Panc1 (cell line): ENCODE measurements around the gene IFT57. TPM values are rescaled to one million over a fixed set of nuclear protein-coding genes. Genes with fewer than 3 reads are reported as not detected.

Source experiments
- ATAC-seq: fragments of 200-7000 bp; cut with Tn5 transposase; 2 replicates; pipeline ENCODE4 v1.9.1; 2020; ENCODE audit warnings: mild to moderate bottlenecking, moderate library complexity
- BruUV-seq: library from RNA; stranded (reverse); fragments of 400-500 nt; replicated peaks from 2 replicates; lab custom pipeline; 2021; lab: Mats Ljungman, UMichigan
- CTCF ChIA-PET: fragments of 300-600 bp; sonication (Branson Sonifier 250); formaldehyde crosslinking; loops from one replicate; lab custom pipeline; 2022; ENCODE audit warnings: antibody characterized with exemption; lab: Charles Lee
- POLR2A ChIA-PET: fragments of 300-600 bp; sonication (Branson Sonifier 250); formaldehyde crosslinking; loops from one replicate; lab custom pipeline; 2022; ENCODE audit warnings: antibody characterized with exemption; lab: Charles Lee
- DNase-seq: peaks from one replicate; pipeline ENCODE4 v3.0.0-alpha.2; 2010; ENCODE audit warnings: low read depth, low spot score
- H3K27ac ChIP-seq: 2 replicates; pipeline ENCODE4 v1.5.1; 2011; ENCODE audit warnings: mild to moderate bottlenecking, low read length, inconsistent platforms
- H3K27me3 ChIP-seq: fragments of 200-500 bp; sonication (Bioruptor generic); 2 replicates; pipeline ENCODE4 v1.6.0; 2014; ENCODE audit warnings: low read length, inconsistent platforms; ENCODE audit not compliant: control insufficient read depth, insufficient read depth
- H3K36me3 ChIP-seq: fragments of 200-500 bp; sonication (Bioruptor generic); 2 replicates; pipeline ENCODE4 v1.5.1; 2014; ENCODE audit warnings: inconsistent platforms, mild to moderate bottlenecking, low read length, moderate library complexity; ENCODE audit not compliant: control insufficient read depth, insufficient read depth
- H3K4me1 ChIP-seq: 2 replicates; pipeline ENCODE4 v1.5.1; 2011; ENCODE audit warnings: inconsistent platforms, mild to moderate bottlenecking, low read length, moderate library complexity; ENCODE audit not compliant: control insufficient read depth, insufficient read depth
- H3K4me3 ChIP-seq, 2 experiments: 2 replicates each; pipeline ENCODE4 v1.5.1; 2011 to 2012; ENCODE audit warnings: low read depth in 2 of 2, low read length in 2 of 2, mild to moderate bottlenecking in 2 of 2, inconsistent platforms in 1 of 2, moderate library complexity in 1 of 2
- H3K9me3 ChIP-seq: fragments of 200-500 bp; sonication (Bioruptor generic); 2 replicates; pipeline ENCODE4 v1.5.1; 2014; ENCODE audit warnings: low read depth, mild to moderate bottlenecking, inconsistent platforms, low read length, moderate library complexity; ENCODE audit not compliant: control insufficient read depth, insufficient read depth
- POLR2AphosphoS5 ChIP-seq: IDR thresholded peaks from 2 replicates; pipeline ENCODE4 v1.6.1; 2012; ENCODE audit warnings: mild to moderate bottlenecking, low read depth, low read length, moderate library complexity
- SIN3A ChIP-seq: IDR thresholded peaks from 2 replicates; pipeline ENCODE4 v1.6.1; 2012; ENCODE audit warnings: low read depth, mild to moderate bottlenecking, low read length, moderate library complexity, borderline replicate concordance; ENCODE audit not compliant: insufficient read depth
- TCF7L2 ChIP-seq: IDR thresholded peaks from 2 replicates; pipeline ENCODE4 v1.6.1; 2011; ENCODE audit warnings: mild to moderate bottlenecking, low read depth, low read length, inconsistent platforms
- in situ Hi-C: cut with HindIII; loops from 2 replicates; pipeline ENCODE4 v1.10.0; 2016; ENCODE audit warnings: low sequenced_read_pairs, low pct_unique_long_range_greater_than_20kb
- intact Hi-C: fragments of 100-400 bp; cut with micrococcal nuclease; formaldehyde crosslinking; loops from one replicate; pipeline ENCODE4 v1.10.0; 2022; ENCODE audit not compliant: unreplicated experiment
- total RNA-seq: library from RNA; stranded (reverse); gene quantifications from one replicate; pipeline ENCODE4 v1.2.1, GENCODE V29; 2021; ENCODE audit not compliant: unreplicated experiment
- TF ChIP-seq, protein P1 (sequence below): fragments of 450-650 bp; IDR thresholded peaks from 2 replicates; pipeline ENCODE4 v1.5.1; 2017; ENCODE audit warnings: mild to moderate bottlenecking
- TF ChIP-seq, protein P2 (sequence below), 2 experiments: IDR thresholded peaks; 2 replicates each; pipeline ENCODE4 v1.6.1; 2011 to 2012; ENCODE audit warnings: low read depth in 2 of 2, control low read depth in 1 of 2, low read length in 1 of 2, mild to moderate bottlenecking in 1 of 2, moderate library complexity in 1 of 2; ENCODE audit not compliant: insufficient read depth in 1 of 2

IFT57 gene
- total RNA-seq, 1 experiment from 2014 or later: 45.7 TPM

DNA sequence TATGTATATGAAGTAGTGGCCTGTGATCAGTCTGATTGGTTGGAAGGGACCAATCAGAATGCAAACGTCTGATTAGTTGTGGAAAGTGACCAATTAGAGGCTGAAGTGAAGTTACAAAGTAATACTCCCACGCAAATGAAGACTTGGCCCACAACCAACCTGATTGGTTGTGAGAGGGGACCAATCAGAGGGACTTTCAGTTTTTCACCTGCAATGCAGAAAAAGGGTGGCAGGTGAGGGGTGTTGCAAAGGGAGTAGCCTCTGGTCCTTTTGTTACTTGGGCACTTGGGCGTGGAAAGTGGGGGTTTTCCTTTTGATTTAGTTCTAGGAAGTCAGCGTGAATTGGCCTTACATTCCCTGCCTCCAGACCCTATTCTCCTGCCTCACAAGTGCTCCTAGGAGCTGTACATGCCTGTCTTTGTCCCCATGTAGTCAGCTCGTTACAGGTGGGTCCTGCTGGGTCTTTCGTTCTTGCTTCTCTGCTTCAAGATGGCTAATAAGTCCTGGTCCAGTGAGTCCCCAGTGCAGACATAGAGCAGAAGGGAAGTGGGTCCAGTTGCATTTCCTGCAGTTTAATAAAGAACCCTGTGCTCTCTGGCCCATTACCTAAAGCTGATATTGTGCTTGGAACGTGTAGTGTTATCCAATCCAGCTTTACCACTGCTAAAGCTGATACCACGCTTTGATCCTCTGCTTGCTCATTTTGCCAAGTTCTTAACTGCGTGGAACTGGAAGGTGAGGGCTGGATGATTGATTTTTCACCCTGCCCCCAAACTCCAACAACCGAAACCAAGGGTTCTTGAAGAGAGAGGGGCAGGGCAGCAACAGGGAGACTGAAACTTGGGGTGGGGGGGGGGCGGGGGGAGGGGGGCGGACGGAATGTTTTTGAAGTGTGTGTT, 85.4 kb downstream of the IFT57 start:
- Histone ChIP-seq H3K36me3 (no peaks in the 10 kb centered on the region), H3K27me3 (no peaks in the 10 kb centered on the region), H3K9me3 (no peaks in the 10 kb centered on the region), H3K4me1 (peaks cover 25% of the 10 kb centered on the region), H3K4me3 (no peak overlapping the region), H3K27ac (no peak overlapping the region)
- in situ Hi-C loops (no loop called here), intact Hi-C loops (no loop called here)
- TF ChIP-seq, protein P1, sequence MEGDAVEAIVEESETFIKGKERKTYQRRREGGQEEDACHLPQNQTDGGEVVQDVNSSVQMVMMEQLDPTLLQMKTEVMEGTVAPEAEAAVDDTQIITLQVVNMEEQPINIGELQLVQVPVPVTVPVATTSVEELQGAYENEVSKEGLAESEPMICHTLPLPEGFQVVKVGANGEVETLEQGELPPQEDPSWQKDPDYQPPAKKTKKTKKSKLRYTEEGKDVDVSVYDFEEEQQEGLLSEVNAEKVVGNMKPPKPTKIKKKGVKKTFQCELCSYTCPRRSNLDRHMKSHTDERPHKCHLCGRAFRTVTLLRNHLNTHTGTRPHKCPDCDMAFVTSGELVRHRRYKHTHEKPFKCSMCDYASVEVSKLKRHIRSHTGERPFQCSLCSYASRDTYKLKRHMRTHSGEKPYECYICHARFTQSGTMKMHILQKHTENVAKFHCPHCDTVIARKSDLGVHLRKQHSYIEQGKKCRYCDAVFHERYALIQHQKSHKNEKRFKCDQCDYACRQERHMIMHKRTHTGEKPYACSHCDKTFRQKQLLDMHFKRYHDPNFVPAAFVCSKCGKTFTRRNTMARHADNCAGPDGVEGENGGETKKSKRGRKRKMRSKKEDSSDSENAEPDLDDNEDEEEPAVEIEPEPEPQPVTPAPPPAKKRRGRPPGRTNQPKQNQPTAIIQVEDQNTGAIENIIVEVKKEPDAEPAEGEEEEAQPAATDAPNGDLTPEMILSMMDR: no peak
- no peak for TF ChIP-seq TCF7L2
- TF ChIP-seq POLR2AphosphoS5: no peak
- TF ChIP-seq, protein P2, sequence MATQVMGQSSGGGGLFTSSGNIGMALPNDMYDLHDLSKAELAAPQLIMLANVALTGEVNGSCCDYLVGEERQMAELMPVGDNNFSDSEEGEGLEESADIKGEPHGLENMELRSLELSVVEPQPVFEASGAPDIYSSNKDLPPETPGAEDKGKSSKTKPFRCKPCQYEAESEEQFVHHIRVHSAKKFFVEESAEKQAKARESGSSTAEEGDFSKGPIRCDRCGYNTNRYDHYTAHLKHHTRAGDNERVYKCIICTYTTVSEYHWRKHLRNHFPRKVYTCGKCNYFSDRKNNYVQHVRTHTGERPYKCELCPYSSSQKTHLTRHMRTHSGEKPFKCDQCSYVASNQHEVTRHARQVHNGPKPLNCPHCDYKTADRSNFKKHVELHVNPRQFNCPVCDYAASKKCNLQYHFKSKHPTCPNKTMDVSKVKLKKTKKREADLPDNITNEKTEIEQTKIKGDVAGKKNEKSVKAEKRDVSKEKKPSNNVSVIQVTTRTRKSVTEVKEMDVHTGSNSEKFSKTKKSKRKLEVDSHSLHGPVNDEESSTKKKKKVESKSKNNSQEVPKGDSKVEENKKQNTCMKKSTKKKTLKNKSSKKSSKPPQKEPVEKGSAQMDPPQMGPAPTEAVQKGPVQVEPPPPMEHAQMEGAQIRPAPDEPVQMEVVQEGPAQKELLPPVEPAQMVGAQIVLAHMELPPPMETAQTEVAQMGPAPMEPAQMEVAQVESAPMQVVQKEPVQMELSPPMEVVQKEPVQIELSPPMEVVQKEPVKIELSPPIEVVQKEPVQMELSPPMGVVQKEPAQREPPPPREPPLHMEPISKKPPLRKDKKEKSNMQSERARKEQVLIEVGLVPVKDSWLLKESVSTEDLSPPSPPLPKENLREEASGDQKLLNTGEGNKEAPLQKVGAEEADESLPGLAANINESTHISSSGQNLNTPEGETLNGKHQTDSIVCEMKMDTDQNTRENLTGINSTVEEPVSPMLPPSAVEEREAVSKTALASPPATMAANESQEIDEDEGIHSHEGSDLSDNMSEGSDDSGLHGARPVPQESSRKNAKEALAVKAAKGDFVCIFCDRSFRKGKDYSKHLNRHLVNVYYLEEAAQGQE (IDR thresholded peaks at IDR 0.05; ENCODE audit: insufficient read depth in 1 of 2, low read depth in 2 of 2, low read length in 1 of 2): no peak
- no peak for TF ChIP-seq SIN3A
- CTCF ChIA-PET: no interaction called here
- no TSS peak for BruUV-seq
- ATAC-seq (no peak), DNase-seq (no peak)
- POLR2A ChIA-PET: interaction anchor here (0.6 kb wide), 1 partner anchor 1643 kb away, joined by 3 read pairs; no protein-coding TSS in a partner anchor

DNA sequence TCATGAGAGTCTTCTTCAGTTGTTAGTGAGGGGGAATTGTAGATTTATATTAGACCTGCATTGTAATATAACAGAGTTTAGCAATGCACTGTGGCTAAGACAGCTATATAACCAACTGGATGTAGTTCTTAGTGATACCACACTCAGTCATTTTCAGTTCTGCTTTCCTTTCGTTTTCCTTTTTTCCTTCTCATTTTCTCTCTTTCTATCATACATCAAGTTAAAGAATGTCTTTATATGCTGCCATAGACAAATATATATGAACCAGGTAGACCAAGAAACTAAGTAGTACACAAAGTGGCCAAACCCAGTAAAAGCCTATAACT, 87.7 kb downstream of the IFT57 start:
- BruUV-seq: no TSS peak
- in situ Hi-C loops: no loop called here
- Histone ChIP-seq H3K27ac (peak overlapping the region; percentile 45; the same call in 1 of the 2 replicates), H3K36me3 (no peaks in the 10 kb centered on the region), H3K9me3 (no peaks in the 10 kb centered on the region), H3K4me3 (peak overlapping the region in 1 of 2 experiments; percentile 36; a peak in 1 of 4 replicates), H3K4me1 (peaks cover 27% of the 10 kb centered on the region), H3K27me3 (no peaks in the 10 kb centered on the region)
- ATAC-seq (no peak), DNase-seq (no peak)
- TF ChIP-seq, protein P2 (IDR thresholded peaks at IDR 0.05; ENCODE audit: insufficient read depth in 1 of 2, low read depth in 2 of 2, low read length in 1 of 2): no peak
- TF ChIP-seq TCF7L2 (no peak), SIN3A (no peak), POLR2AphosphoS5 (no peak)
- TF ChIP-seq, protein P1: no peak
- POLR2A ChIA-PET: no interaction called here
- CTCF ChIA-PET: interaction anchor here (1.2 kb wide), 1 partner anchor 12 kb away, joined by 5 read pairs; no protein-coding TSS in a partner anchor
- intact Hi-C loops: no loop called here
